H9 (cell line): ENCODE measurements around the gene FGB. TPM values are rescaled to one million over a fixed set of nuclear protein-coding genes. Genes with fewer than 3 reads are reported as not detected.

Experiments used
- DNase-seq: peaks from one replicate; pipeline ENCODE4 v3.0.0-alpha.2; 2017
- H2AFZ ChIP-seq: one replicate; pipeline ENCODE4 v1.6.1; 2013; ENCODE audit warnings: mild to moderate bottlenecking, low read length, control low read depth, moderate library complexity
- H2AK5ac ChIP-seq: 2 replicates; pipeline ENCODE4 v1.6.1; 2013; ENCODE audit warnings: low read length, control low read depth, mixed read lengths; ENCODE audit not compliant: insufficient read length
- H2BK120ac ChIP-seq: one replicate; pipeline ENCODE4 v1.6.1; 2013; ENCODE audit warnings: low read depth, mild to moderate bottlenecking, low read length, control low read depth, inconsistent platforms; ENCODE audit not compliant: poor library complexity, severe bottlenecking
- H2BK12ac ChIP-seq: 2 replicates; pipeline ENCODE4 v1.6.1; 2013; ENCODE audit warnings: low read length, control low read depth, mixed read lengths, low read depth; ENCODE audit not compliant: insufficient read length
- H2BK15ac ChIP-seq: 2 replicates; pipeline ENCODE4 v1.6.1; 2013; ENCODE audit warnings: low read depth, low read length, control low read depth
- H2BK20ac ChIP-seq: one replicate; pipeline ENCODE4 v1.6.1; 2013; ENCODE audit warnings: low read depth, mild to moderate bottlenecking, low read length, control low read depth, inconsistent platforms; ENCODE audit not compliant: poor library complexity, severe bottlenecking
- H2BK5ac ChIP-seq: 2 replicates; pipeline ENCODE4 v1.6.1; 2013; ENCODE audit warnings: low read length, control low read depth, mixed read lengths; ENCODE audit not compliant: insufficient read length
- H3K14ac ChIP-seq: 2 replicates; pipeline ENCODE4 v1.6.1; 2013; ENCODE audit warnings: low read length, control low read depth; ENCODE audit not compliant: insufficient read depth
- H3K18ac ChIP-seq: 2 replicates; pipeline ENCODE4 v1.6.1; 2013; ENCODE audit warnings: low read depth, mild to moderate bottlenecking, mixed read lengths, low read length, control low read depth; ENCODE audit not compliant: insufficient read length
- H3K23ac ChIP-seq: 2 replicates; pipeline ENCODE4 v1.6.1; 2013; ENCODE audit warnings: low read length, control low read depth, mixed read lengths, low read depth; ENCODE audit not compliant: insufficient read length
- H3K23me2 ChIP-seq: 2 replicates; pipeline ENCODE4 v1.6.1; 2013; ENCODE audit warnings: low read depth, mild to moderate bottlenecking, mixed read lengths, low read length, control low read depth; ENCODE audit not compliant: insufficient read length, poor library complexity, severe bottlenecking
- H3K27ac ChIP-seq: 2 replicates; pipeline ENCODE4 v1.5.1; 2013; ENCODE audit warnings: low read length, control low read depth, mixed read lengths, low read depth; ENCODE audit not compliant: insufficient read length
- H3K27me3 ChIP-seq: 2 replicates; pipeline ENCODE4 v1.6.1; 2013; ENCODE audit warnings: low read length, control low read depth, inconsistent platforms; ENCODE audit not compliant: insufficient read depth
- H3K4ac ChIP-seq: 2 replicates; pipeline ENCODE4 v1.6.1; 2013; ENCODE audit warnings: low read depth, mild to moderate bottlenecking, control low read depth, inconsistent platforms, low read length, moderate library complexity
- H3K4me1 ChIP-seq: 2 replicates; pipeline ENCODE4 v1.6.1; 2013; ENCODE audit warnings: low read length, control low read depth, inconsistent platforms; ENCODE audit not compliant: insufficient read depth
- H3K4me2 ChIP-seq: 2 replicates; pipeline ENCODE4 v1.6.1; 2013; ENCODE audit warnings: low read length, control low read depth, mixed read lengths; ENCODE audit not compliant: insufficient read length, insufficient read depth
- H3K56ac ChIP-seq: 2 replicates; pipeline ENCODE4 v1.6.1; 2013; ENCODE audit warnings: low read depth, mild to moderate bottlenecking, mixed read lengths, low read length, control low read depth; ENCODE audit not compliant: insufficient read length
- H3K79me1 ChIP-seq: 2 replicates; pipeline ENCODE4 v1.6.1; 2013; ENCODE audit warnings: low read depth, mild to moderate bottlenecking, moderate library complexity, low read length, control low read depth, inconsistent platforms; ENCODE audit not compliant: insufficient read depth, poor library complexity, severe bottlenecking
- H3K79me2 ChIP-seq: 2 replicates; pipeline ENCODE4 v1.6.1; 2013; ENCODE audit warnings: low read length, control low read depth, inconsistent platforms; ENCODE audit not compliant: insufficient read depth
- H3K9ac ChIP-seq: 2 replicates; pipeline ENCODE4 v1.6.1; 2013; ENCODE audit warnings: low read length, control low read depth, mixed read lengths; ENCODE audit not compliant: insufficient read length; ENCODE audit errors: extremely low read depth
- H3K9me3 ChIP-seq: one replicate; pipeline ENCODE4 v1.6.1; 2013; ENCODE audit warnings: low read depth, low read length, inconsistent platforms; ENCODE audit not compliant: control insufficient read depth
- H3T11ph ChIP-seq: one replicate; pipeline ENCODE4 v1.6.1; 2013; ENCODE audit warnings: mild to moderate bottlenecking, low read length, control low read depth, inconsistent platforms
- H4K20me1 ChIP-seq: one replicate; pipeline ENCODE4 v1.6.1; 2013; ENCODE audit not compliant: control insufficient read depth, insufficient read length, insufficient read depth
- H4K5ac ChIP-seq: 2 replicates; pipeline ENCODE4 v1.6.1; 2013; ENCODE audit warnings: low read depth, mild to moderate bottlenecking, mixed read lengths, low read length, control low read depth; ENCODE audit not compliant: insufficient read length
- H4K8ac ChIP-seq: replicated peaks from 2 replicates; pipeline ENCODE4 v1.6.1; 2013; ENCODE audit warnings: low read length, control low read depth, mixed read lengths, low read depth; ENCODE audit not compliant: insufficient read length
- H4K91ac ChIP-seq: 2 replicates; pipeline ENCODE4 v1.6.1; 2013; ENCODE audit warnings: low read depth, mild to moderate bottlenecking, moderate library complexity, mixed read lengths, low read length, control low read depth; ENCODE audit not compliant: insufficient read length
- H3K27ac Mint-ChIP-seq, 3 experiments: 2 replicates in 2 of 3; 3 replicates in 1 of 3; pipeline ENCODE4 v1.8.0; 2020 to 2021; ENCODE audit warnings: mixed read lengths in 3 of 3, mild to moderate bottlenecking in 1 of 3, moderate library complexity in 1 of 3
- H3K27me3 Mint-ChIP-seq: 2 replicates; pipeline ENCODE4 v1.8.0; 2021; ENCODE audit warnings: low read depth, mild to moderate bottlenecking, moderate library complexity, mixed read lengths
- H3K36me3 Mint-ChIP-seq, 3 experiments: 2 replicates in 2 of 3; 3 replicates in 1 of 3; pipeline ENCODE4 v1.8.0; 2020 to 2021; ENCODE audit warnings: low read depth in 3 of 3, mixed read lengths in 3 of 3; ENCODE audit not compliant: insufficient read depth in 1 of 3
- H3K4me1 Mint-ChIP-seq, 2 experiments: 2 replicates each; pipeline ENCODE4 v1.8.0; 2020; ENCODE audit warnings: mixed read lengths in 2 of 2
- H3K4me3 Mint-ChIP-seq, 2 experiments: 2 replicates in 1 of 2; 3 replicates in 1 of 2; pipeline ENCODE4 v1.8.0; 2020 to 2021; ENCODE audit warnings: mild to moderate bottlenecking in 2 of 2, mixed read lengths in 2 of 2, moderate library complexity in 1 of 2
- H3K9me3 Mint-ChIP-seq, 2 experiments: 2 replicates in 1 of 2; 3 replicates in 1 of 2; pipeline ENCODE4 v1.8.0; 2020; ENCODE audit warnings: mild to moderate bottlenecking in 2 of 2, mixed read lengths in 2 of 2, moderate library complexity in 1 of 2
- WGBS: extraction: QIAGEN DNeasy Blood & Tissue Kit; methylation state at CpG from one replicate; pipeline ENCODE4 v1.1.7; 2013; ENCODE audit warnings: missing lambda C conversion rate, low lambda C conversion rate, mixed read lengths; ENCODE audit not compliant: insufficient read length; ENCODE audit errors: extremely low coverage; 5-methylcytosine and 5-hydroxymethylcytosine counted together
- total RNA-seq: library from RNA; stranded (reverse); gene quantifications from 2 replicates; pipeline ENCODE4 v1.2.1, GENCODE V29; 2021
- TF ChIP-seq, protein P1 (sequence below): fragments of 200-600 bp; sonication (generic); conservative IDR thresholded peaks from 3 replicates; pipeline ENCODE4 v1.8.0; 2021; ENCODE audit warnings: antibody characterized with exemption, mild to moderate bottlenecking

The FGB gene
- total RNA-seq, 1 experiment from 2014 or later, result not detected

DNA sequence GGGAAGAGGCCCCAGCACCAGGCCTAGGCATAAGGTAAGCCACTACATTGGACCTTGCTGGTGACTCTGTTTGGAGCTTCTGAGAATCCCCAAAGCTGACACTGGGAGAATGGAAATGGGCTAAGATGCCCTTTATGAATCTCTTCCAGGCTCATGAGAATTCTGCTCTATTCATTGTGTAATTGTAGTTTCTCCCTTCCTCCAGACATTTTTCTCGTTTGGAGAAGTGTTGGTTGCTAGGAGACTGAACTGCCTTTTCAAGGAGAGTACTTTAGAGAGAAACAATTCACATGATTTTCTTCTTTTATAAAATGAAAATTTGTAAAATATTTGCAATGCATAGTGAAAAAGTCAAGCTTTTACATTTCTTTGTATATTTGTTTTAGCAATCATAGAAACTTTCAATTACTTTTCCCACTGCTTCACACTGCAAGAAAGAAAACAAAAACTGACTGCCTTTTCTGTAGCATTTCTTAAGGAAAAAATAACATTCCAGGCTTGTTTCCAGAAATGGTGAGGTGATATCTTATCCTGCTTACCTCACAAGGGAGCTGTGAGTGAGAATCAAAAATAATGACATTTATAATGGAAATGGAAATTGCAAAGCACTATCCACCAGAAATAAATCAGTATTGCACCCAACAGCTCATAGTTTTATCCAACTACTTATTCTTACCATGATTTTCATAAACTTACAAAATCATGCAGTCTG is 46.3 kb upstream of the FGB start:
- Histone ChIP-seq H3K4me1 (no peaks in the 10 kb centered on the region; the same call in 1 of the 2 replicates), H2BK15ac (no peak overlapping the region), H3K14ac (no peak overlapping the region), H2BK5ac (no peak overlapping the region), H2BK120ac (no peak overlapping the region), H3K27me3 (no peaks in the 10 kb centered on the region), H2BK20ac (no peak overlapping the region), H3K4ac (no peak overlapping the region), H3K23me2 (no peaks in the 10 kb centered on the region), H3K56ac (no peak overlapping the region), H3K23ac (no peak overlapping the region), H3K79me1 (no peaks in the 10 kb centered on the region), H4K5ac (no peak overlapping the region), H3T11ph (no peak overlapping the region), H3K4me2 (no peak overlapping the region), H3K9me3 (no peaks in the 10 kb centered on the region), H3K27ac (no peak overlapping the region), H3K9ac (no peak overlapping the region), H2AK5ac (no peak overlapping the region), H4K20me1 (no peaks in the 10 kb centered on the region), H2AFZ (no peak overlapping the region), H3K18ac (no peak overlapping the region), H2BK12ac (no peak overlapping the region), H3K79me2 (no peaks in the 10 kb centered on the region), H4K91ac (no peak overlapping the region), H4K8ac (no peak overlapping the region)
- DNase-seq, result no peak
- no peak overlapping the region for H3K4me3 Mint-ChIP-seq
- peaks cover 0 to 5% of the 10 kb centered on the region in 2 experiments; a peak in 3 of 5 replicates for H3K9me3 Mint-ChIP-seq
- H3K27me3 Mint-ChIP-seq, result no peaks in the 10 kb centered on the region; the same call in 1 of the 2 replicates
- H3K36me3 Mint-ChIP-seq, result no peaks in the 10 kb centered on the region
- H3K4me1 Mint-ChIP-seq, result peaks cover 10 to 12% of the 10 kb centered on the region in 2 experiments
- no CpG with 5 or more reads among the region's 1 CpG for WGBS
- TF ChIP-seq, protein P1, sequence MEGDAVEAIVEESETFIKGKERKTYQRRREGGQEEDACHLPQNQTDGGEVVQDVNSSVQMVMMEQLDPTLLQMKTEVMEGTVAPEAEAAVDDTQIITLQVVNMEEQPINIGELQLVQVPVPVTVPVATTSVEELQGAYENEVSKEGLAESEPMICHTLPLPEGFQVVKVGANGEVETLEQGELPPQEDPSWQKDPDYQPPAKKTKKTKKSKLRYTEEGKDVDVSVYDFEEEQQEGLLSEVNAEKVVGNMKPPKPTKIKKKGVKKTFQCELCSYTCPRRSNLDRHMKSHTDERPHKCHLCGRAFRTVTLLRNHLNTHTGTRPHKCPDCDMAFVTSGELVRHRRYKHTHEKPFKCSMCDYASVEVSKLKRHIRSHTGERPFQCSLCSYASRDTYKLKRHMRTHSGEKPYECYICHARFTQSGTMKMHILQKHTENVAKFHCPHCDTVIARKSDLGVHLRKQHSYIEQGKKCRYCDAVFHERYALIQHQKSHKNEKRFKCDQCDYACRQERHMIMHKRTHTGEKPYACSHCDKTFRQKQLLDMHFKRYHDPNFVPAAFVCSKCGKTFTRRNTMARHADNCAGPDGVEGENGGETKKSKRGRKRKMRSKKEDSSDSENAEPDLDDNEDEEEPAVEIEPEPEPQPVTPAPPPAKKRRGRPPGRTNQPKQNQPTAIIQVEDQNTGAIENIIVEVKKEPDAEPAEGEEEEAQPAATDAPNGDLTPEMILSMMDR, result no peak
- no peak overlapping the region for H3K27ac Mint-ChIP-seq
